Posterior cingulate gyrus (tissue), 11 donors: Measurements from ENCODE around the gene SKAP1.
"Not testable (repeated sequence)": the region's sequence is repeated elsewhere in the genome, so short reads cannot be mapped to it uniquely, and the experiment has no call there.

Source experiments
- DNase-seq, 10 donors: peaks; one replicate each; pipeline versions ENCODE4 v3.0.0 to v3.0.0-alpha.2; 2020 to 2021; ENCODE audit warnings: mixed read lengths in 3 of 10
- intact Hi-C: fragments of 100-400 bp; cut with DNase I; formaldehyde crosslinking; loops from one replicate; pipeline ENCODE4 v1.15.1; 2023

Gene SKAP1

GRCh38 chr17:48186317-48186716 lies 243.7 kb downstream of the SKAP1 start:
- intact Hi-C loops, result not testable (repeated sequence)

GRCh38 chr17:48184721-48185120 lies 245.3 kb downstream of the SKAP1 start:
- no peak for DNase-seq
- intact Hi-C loops, result no loop called here

More at GRCh38 chr17:48186317-48186716, 243.7 kb downstream of the SKAP1 start:
- DNase-seq, result not testable (repeated sequence)

- DNase-seq, result no peak
- intact Hi-C loops, result no loop called here
These were observed 248.4 kb downstream of the SKAP1 start for GRCh38 chr17:48181653-48182052.

- intact Hi-C loops, result no loop called here
- no peak for DNase-seq
These were observed 249.0 kb downstream of the SKAP1 start for GRCh38 chr17:48180842-48181629.

GRCh38 chr17:48179071-48179945 lies 250.7 kb downstream of the SKAP1 start:
- intact Hi-C loops, result no loop called here
- DNase-seq, result no peak

- intact Hi-C loops, result no loop called here
- no peak for DNase-seq
These were observed 251.7 kb downstream of the SKAP1 start for GRCh38 chr17:48178317-48178716.

- DNase-seq, result no peak
- intact Hi-C loops, result no loop called here
These were observed 252.2 kb downstream of the SKAP1 start for GRCh38 chr17:48177816-48178215.

- DNase-seq, result no peak
- intact Hi-C loops, result no loop called here
These were observed 253.6 kb downstream of the SKAP1 start for GRCh38 chr17:48176471-48176855.

GRCh38 chr17:48175692-48176470 lies 254.1 kb downstream of the SKAP1 start:
- DNase-seq, result no peak
- intact Hi-C loops, result no loop called here

- intact Hi-C loops, result no loop called here
- DNase-seq, result no peak
These were observed 255.0 kb downstream of the SKAP1 start for GRCh38 chr17:48174833-48175523.

GRCh38 chr17:48173191-48173984 lies 256.6 kb downstream of the SKAP1 start:
- DNase-seq, result no peak
- intact Hi-C loops, result no loop called here

- DNase-seq, result no peak
- intact Hi-C loops, result no loop called here
These were observed 260.1 kb downstream of the SKAP1 start for GRCh38 chr17:48169926-48170325.

GRCh38 chr17:48163809-48164208 lies 266.2 kb downstream of the SKAP1 start:
- DNase-seq, result no peak

GRCh38 chr17:48162946-48163506 lies 267.0 kb downstream of the SKAP1 start:
- intact Hi-C loops, result no loop called here
- no peak for DNase-seq

More at GRCh38 chr17:48163809-48164208, 266.2 kb downstream of the SKAP1 start:
- intact Hi-C loops, result no loop called here

- no peak for DNase-seq
- intact Hi-C loops, result no loop called here
These were observed 267.6 kb downstream of the SKAP1 start for GRCh38 chr17:48162306-48162934.

- no peak for DNase-seq
These were observed 268.7 kb downstream of the SKAP1 start for GRCh38 chr17:48161127-48161905.

GRCh38 chr17:48160177-48161081 lies 269.6 kb downstream of the SKAP1 start:
- intact Hi-C loops, result no loop called here
- DNase-seq, result no peak

More at GRCh38 chr17:48161127-48161905, 268.7 kb downstream of the SKAP1 start:
- intact Hi-C loops, result no loop called here
